ENCODE results near the gene HOXB7. TPM values are rescaled to one million over a fixed set of nuclear protein-coding genes. Genes with fewer than 3 reads are reported as not detected.

HOXB7 gene
- total RNA-seq, 1 experiment from 2014 or later, result 18.8 TPM

DNA sequence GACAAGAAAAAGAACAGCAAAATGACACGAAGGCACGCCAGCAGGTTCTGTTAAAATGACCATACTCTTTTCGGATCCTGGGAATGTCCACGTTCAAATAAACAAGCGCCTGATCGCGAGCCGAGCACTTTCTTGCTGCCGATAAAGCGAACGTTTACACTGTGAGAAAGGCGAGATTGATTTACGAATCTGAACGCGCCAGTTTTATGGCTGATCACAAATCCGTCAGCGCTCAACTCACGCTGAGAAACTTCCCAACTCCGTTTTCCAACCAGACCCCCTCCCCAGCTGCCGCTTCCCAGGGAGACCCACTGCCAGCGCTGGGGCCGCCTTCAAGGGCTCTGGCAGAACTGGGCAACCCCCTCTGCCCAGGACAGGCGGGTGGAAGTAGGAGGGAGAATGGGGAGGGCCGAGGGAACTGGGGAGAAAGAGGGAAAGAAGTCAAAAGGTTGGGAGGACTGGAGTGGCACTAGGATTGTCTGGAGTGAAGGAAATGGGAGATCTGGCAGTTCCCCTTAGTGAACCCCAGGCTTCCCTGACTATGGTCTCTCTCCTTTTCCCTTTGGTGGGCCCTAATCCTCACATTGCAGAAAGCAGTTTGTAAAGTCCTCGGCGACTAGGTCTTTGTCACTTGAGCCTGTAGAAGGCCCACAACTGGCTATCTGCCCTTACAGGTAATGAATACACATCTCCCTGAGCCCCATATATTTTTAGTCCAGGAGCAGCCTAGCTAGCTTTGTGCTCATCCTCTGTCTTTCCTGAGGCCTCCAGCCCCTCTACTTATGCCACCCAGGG is 39.6 kb downstream of the HOXB7 start:
- H3K4me3 ChIP-seq, result no peak overlapping the region
- no peaks in the 10 kb centered on the region for H3K9me3 ChIP-seq (replicated peaks)
- no peaks in the 10 kb centered on the region for H3K36me3 ChIP-seq
- H3K27me3 ChIP-seq, result no peaks in the 10 kb centered on the region
- no peak for DNase-seq
- 0 out of 2 replicates have a peak, but pooled peaks cover 4% of the 10 kb centered on the region for H3K4me1 ChIP-seq
- H3K27ac ChIP-seq, result no peak overlapping the region

DNA sequence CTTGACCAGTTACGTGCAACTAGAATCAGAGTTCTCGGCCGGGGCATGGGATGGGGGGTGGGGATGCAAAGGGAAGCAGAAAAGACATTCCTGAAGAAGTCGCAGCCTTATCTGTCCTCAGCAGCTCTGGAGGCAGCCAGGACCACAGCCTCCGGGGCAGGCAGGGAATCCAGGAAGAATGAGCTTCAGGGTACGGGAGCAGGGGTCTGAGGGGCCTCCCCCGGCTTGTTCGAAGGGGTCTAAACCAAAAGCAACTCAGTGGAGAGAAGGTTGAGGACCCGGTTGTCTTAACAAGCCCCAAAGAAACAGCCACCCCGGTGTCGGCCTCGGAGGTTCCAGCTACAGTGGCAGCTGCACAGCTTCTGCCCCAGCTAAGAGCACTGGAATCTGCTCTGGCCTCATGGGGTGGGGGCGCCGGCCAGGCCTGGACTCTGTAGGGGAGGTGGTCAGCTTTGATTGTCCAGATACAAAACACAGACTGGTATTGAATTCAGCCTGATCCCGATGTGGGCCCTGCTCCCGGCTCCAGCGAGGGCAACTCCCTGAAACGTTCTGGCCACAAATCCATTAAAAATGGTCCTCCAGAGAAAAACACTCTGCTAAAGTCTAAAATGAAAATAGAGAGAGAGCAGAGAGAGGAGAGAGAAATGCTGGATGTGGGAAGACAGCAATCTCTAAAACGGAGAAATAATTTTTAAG is 40.3 kb downstream of the HOXB7 start:
- H3K4me3 ChIP-seq, result no peak overlapping the region
- DNase-seq, result no peak
- 0 out of 2 replicates have a peak, but pooled peaks cover 4% of the 10 kb centered on the region for H3K4me1 ChIP-seq

DNA sequence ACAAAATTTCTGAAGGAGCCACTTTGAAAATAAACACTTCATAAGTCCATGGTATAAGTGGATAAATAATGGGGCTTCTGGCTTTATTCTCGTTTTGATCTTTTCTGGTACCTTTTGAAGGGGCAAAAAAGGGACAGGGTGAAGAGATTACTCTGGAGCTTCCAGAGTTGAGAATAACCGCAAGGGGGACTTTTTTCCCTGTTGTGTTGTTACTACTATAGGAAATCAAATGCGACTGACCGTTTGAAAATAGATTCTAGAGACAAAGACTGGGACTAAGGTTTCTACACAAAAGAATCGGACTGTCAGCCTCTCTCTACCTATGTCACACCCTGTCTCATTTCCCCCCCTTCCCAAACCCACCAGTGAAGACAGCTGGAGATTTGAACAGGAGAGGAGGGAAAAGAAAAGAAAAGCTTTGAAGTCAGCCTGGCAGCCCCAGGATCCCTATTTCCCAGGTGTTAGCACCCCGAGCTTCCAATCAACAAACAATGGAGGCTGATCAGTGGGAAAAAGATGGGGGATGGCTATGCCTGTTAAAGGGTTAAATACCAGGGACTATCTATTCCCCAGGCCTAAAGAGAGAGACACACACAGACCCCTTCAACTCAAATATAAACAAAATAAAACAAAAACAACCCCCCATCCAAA is 41.0 kb downstream of the HOXB7 start:
- no peak for DNase-seq
- Histone ChIP-seq H3K4me3 (no peak overlapping the region), H3K27me3 (no peaks in the 10 kb centered on the region), H3K36me3 (no peaks in the 10 kb centered on the region), H3K9me3 (replicated peaks) (no peaks in the 10 kb centered on the region), H3K4me1 (0 out of 2 replicates have a peak, but pooled peaks cover 4% of the 10 kb centered on the region), H3K27ac (no peak overlapping the region)

More for the DNA sequence above, 40.3 kb downstream of the HOXB7 start:
- H3K27ac ChIP-seq, result no peak overlapping the region
- no peaks in the 10 kb centered on the region for H3K36me3 ChIP-seq
- H3K27me3 ChIP-seq, result no peaks in the 10 kb centered on the region
- H3K9me3 ChIP-seq (replicated peaks), result no peaks in the 10 kb centered on the region

DNA sequence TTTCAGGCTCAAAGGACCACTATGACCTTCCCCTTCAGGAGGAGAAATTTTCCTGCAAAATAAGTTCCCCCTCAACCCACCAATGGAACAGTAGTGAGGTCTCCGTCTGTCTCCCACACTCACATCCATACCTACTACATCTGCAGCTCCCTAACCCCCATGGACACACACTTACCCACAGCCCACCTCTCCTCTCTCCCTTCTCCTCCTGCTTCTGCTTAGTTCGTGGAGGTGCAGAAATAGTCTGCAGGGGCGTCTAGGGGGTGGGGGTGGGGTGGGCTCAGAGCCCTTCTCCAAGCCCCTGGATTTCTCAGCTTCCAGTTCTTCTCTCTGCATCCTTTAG is 41.6 kb downstream of the HOXB7 start:
- no peak for DNase-seq
- H3K9me3 ChIP-seq (replicated peaks), result no peaks in the 10 kb centered on the region
- H3K4me3 ChIP-seq, result no peak overlapping the region
- no peak overlapping the region for H3K27ac ChIP-seq
- H3K36me3 ChIP-seq, result no peaks in the 10 kb centered on the region
- H3K27me3 ChIP-seq, result no peaks in the 10 kb centered on the region
- H3K4me1 ChIP-seq, result 0 out of 2 replicates have a peak, but pooled peaks cover 4% of the 10 kb centered on the region

DNA sequence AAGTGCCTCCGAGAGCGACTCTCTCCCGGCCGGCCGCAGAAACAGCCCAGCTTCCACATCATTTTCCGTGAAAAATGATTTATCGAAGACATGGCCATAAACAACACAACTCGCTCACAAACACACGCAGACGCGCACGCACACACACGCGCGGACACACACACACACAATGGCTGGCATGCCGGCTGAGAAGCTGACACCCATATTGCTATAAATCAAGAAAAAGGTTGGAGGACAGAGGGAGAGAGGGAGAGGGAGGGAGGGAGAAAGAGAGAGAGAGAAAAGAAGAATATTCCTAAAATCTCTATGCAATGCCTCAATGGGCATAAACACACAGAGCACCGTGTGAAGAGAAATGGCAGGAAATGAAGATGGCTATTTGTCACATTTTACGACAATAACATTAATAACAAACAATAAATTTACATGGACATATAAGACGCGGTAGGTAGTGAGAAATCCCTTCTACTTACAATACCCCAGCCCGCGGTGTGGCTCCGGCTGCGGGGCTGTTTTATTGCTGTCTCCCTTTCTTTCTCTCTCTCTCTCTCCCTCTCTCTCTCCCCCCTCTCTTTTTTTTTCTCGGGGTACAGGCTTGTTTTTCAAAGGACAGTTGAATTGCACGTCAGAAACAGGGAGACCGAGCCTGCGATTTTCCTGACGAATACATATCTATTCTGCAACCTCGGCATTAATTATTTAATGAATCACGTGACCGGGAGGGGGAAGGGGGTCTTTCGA is 42.1 kb downstream of the HOXB7 start:
- 0 out of 2 replicates have a peak, but pooled peaks cover 4% of the 10 kb centered on the region for H3K4me1 ChIP-seq
- DNase-seq, result no peak
- H3K4me3 ChIP-seq, result no peak overlapping the region
- no peaks in the 10 kb centered on the region for H3K9me3 ChIP-seq (replicated peaks)
- H3K36me3 ChIP-seq, result no peaks in the 10 kb centered on the region
- no peaks in the 10 kb centered on the region for H3K27me3 ChIP-seq
- no peak overlapping the region for H3K27ac ChIP-seq

DNA sequence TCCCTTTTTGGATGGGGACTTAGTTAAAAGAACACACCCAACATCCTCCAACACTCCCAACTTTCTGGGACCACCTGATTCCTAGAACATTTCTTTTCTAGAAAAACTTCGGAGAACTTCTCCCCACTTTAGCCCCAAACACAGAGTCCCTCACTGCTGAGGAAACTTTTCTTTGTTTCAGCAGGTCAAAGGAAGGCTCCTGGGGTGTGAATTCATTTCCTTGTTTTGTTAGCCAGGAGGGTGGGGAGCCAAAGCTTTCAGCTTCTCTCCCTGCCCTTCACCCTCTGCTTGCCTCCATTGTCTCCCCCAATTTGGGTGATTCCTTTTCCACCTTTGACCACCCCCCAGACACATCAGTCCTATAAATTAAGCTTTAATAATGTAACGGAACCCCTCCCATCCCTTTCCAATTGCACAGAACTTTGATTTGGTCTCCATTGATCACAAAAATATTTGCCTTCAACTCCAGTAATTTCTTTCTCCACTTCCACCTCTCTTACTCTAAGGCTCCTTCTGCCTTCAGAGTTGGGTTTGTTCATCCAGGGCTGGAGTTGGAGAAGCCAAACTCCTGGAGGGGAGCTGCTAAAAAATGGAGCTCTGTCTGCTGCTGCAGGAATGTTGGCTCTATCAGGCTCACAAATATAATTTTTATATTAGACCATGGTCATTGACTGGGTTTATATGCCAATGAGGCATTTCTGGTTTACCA is 43.0 kb downstream of the HOXB7 start:
- 0 out of 2 replicates have a peak, but pooled peaks cover 4% of the 10 kb centered on the region for H3K4me1 ChIP-seq
- H3K27ac ChIP-seq, result no peak overlapping the region
- DNase-seq, result no peak
- no peak overlapping the region for H3K4me3 ChIP-seq
- no peaks in the 10 kb centered on the region for H3K9me3 ChIP-seq (replicated peaks)
- no peaks in the 10 kb centered on the region for H3K27me3 ChIP-seq
- H3K36me3 ChIP-seq, result no peaks in the 10 kb centered on the region

DNA sequence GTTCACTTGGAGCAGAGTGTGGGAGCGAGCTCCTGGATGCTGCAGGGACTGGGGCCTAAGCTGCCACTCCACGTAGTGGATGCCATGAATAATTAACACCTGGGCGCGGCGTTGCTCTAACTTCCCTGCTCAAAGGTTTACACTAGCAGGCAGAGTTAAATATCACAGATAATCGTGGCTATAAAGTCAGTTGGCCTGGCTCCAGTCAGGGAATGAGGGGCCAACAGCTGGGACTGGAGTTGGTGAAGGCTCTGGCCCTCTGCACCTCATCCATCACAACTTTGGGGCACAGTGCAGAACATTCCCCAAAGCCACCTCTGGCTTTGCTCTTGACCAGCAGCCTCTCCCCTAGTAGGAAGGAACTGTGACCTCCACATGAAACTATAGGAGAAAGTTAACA is 43.6 kb downstream of the HOXB7 start:
- Histone ChIP-seq H3K27ac (no peak overlapping the region), H3K9me3 (replicated peaks) (no peaks in the 10 kb centered on the region), H3K4me1 (0 out of 2 replicates have a peak, but pooled peaks cover 4% of the 10 kb centered on the region), H3K36me3 (no peaks in the 10 kb centered on the region), H3K27me3 (no peaks in the 10 kb centered on the region), H3K4me3 (no peak overlapping the region)
- DNase-seq, result no peak

DNA sequence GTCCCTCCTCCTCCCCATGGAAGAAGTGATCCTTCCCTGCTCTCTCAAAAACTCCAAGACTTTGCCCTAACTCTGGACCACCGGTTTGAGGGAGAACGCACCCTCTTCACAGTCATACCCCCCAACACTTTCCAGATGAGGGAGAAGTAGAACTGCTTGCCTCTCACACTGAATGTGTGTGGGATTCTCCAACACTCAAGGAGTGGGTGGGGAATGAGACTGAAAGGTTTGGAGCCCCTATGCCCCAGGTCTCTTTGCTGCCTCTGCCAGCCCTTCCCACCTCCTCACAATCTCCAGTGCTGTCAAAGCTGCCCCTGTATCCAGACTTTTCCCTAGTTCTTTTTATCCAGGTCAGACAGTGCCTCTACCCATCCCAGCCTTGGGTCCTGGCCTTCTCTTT is 44.1 kb downstream of the HOXB7 start:
- Histone ChIP-seq H3K27ac (no peak overlapping the region), H3K36me3 (no peaks in the 10 kb centered on the region), H3K27me3 (no peaks in the 10 kb centered on the region), H3K9me3 (replicated peaks) (no peaks in the 10 kb centered on the region), H3K4me1 (0 out of 2 replicates have a peak, but pooled peaks cover 4% of the 10 kb centered on the region), H3K4me3 (no peak overlapping the region)
- DNase-seq, result no peak

DNA sequence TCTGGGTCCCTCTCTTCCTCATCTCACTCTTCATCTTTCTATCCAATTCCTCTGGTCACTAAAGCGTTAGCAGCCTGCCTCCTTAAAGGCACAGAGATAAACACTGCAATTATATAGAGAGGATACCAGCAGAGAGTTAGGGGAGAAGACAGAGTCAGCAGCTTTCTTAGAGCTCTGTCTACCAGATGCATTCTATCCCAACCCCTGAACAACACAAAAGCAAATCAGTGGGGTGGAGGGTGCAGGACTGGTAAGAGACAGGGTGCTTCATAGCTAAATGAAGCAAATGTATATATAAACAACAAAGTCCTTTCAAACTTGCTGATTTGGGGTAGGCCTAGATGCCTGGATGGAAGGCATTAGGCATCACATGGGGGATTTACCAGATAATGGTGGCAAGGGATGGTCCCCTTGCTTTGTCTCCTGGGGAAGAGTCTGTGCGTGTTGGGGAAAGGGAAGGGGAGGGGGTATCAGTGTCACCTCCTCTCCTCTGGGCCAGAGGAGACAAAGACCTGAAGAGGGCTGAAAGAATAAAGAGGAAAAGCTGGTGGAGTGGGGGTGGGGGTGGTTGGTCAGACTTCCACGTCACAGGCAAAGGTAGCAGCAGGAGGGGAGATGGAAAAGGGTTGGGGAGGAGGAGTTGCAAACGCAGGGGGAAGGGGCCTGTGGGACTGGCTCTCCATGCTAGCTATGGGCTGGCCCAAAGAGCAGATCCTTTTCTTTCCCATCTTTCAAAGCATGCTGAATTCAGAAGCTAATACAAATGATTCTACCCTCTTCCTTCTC is 44.7 kb downstream of the HOXB7 start:
- DNase-seq, result no peak
- Histone ChIP-seq H3K4me1 (0 out of 2 replicates have a peak, but pooled peaks cover 4% of the 10 kb centered on the region), H3K4me3 (no peak overlapping the region), H3K36me3 (no peaks in the 10 kb centered on the region), H3K27ac (no peak overlapping the region), H3K9me3 (replicated peaks) (no peaks in the 10 kb centered on the region), H3K27me3 (no peaks in the 10 kb centered on the region)

DNA sequence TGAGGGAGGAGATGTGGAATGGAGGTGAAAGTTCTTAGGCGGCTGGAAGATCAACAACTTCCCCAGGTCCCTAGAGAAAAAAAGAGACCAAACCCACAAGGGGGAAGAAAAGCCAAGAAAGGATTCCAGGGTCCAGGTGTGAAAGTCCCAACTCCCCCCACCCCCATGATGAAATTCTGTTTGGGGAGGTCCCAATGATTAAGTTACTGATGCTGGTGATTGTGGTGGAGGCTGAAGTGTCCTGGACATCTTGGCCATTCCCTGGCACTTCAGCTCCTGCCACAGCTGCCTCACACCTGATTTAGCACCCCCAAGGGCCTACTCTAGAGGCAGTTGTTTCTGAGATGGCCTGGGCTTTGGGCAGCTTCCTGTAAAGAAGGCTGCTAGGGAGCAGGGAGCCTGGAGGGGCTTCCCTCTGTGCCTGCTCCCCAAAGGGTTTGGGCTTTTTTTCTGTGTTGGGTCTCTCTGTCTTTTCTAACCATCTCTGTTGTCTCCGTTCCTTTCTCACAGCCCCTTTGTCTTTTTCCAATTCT is 45.7 kb downstream of the HOXB7 start:
- no peak for DNase-seq
- H3K4me3 ChIP-seq, result no peak overlapping the region
- no peaks in the 10 kb centered on the region for H3K36me3 ChIP-seq
- no peaks in the 10 kb centered on the region for H3K27me3 ChIP-seq
- no peak overlapping the region for H3K27ac ChIP-seq
- H3K4me1 ChIP-seq, result 0 out of 2 replicates have a peak, but pooled peaks cover 4% of the 10 kb centered on the region
- no peaks in the 10 kb centered on the region for H3K9me3 ChIP-seq (replicated peaks)

DNA sequence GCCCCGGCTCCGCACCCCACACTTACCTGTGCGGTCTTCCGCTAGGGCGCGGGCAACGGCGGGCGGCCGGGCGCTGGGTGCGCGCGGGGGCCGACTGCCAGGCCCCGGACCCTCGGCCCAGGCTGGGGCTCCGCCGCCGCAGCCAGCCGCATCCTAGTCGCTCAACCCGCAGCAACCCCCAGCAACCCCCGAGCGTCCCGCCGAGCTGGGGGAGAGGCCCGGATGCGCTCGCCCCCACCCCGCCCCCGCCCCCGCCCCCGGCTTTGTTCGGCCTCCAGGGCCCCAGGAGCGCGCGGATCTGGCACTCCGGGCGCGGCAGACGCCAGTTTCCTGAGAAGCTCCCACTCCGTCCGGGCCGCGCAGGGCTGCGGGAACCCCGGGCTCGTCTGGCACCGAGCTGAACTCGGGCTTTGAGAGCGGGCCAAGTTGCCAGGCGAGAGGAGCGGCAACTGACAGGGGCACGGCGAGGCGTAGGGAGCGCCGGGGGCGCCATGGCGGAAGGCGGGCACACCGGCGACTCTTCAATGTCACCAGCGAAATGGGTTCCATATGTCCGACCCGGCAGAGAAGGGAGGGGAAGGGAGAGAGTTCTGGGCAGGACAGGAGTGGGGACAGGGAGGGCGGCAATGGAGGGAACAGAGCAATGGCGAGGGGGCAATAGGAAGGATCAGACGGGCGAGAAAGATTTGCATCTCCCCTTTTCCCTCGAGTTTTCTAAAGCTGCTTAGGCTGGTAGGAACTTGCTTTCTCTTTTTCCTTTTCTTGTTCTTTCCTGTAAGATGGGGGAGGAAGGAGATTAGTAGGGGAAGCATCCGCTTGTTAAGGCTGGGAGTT is 46.4 kb downstream of the HOXB7 start:
- H3K27me3 ChIP-seq, result no peaks in the 10 kb centered on the region
- H3K4me1 ChIP-seq, result 0 out of 2 replicates have a peak, but pooled peaks cover 4% of the 10 kb centered on the region
- no peak overlapping the region for H3K27ac ChIP-seq

DNA sequence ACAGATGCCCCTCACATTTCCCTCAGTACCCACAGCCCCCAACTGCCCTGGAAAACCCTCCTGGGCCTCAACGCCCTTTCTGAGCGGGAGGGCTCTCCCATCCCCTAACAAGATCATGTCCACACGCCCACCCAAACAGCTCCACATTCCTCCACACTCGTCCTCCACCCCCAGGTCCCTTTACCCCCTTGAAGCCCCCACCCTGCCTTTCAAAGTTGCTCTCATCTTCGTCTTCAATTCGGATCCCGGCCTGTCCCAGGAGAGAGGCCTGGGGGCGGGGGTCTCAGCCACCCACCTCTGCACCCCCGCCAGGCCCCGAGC is 47.0 kb downstream of the HOXB7 start:
- DNase-seq, result no peak
- H3K27ac ChIP-seq, result no peak overlapping the region
- no peak overlapping the region for H3K4me3 ChIP-seq
- H3K9me3 ChIP-seq (replicated peaks), result no peaks in the 10 kb centered on the region
- no peaks in the 10 kb centered on the region for H3K27me3 ChIP-seq
- no peaks in the 10 kb centered on the region for H3K36me3 ChIP-seq
- H3K4me1 ChIP-seq, result 0 out of 2 replicates have a peak, but pooled peaks cover 4% of the 10 kb centered on the region

More for the DNA sequence above, 46.4 kb downstream of the HOXB7 start:
- Histone ChIP-seq H3K36me3 (no peaks in the 10 kb centered on the region), H3K4me3 (no peak overlapping the region), H3K9me3 (replicated peaks) (no peaks in the 10 kb centered on the region)
- DNase-seq, result no peak

Measured in SJCRH30 (cell line).